ENCODE measurements around the gene IL34.

DNA sequence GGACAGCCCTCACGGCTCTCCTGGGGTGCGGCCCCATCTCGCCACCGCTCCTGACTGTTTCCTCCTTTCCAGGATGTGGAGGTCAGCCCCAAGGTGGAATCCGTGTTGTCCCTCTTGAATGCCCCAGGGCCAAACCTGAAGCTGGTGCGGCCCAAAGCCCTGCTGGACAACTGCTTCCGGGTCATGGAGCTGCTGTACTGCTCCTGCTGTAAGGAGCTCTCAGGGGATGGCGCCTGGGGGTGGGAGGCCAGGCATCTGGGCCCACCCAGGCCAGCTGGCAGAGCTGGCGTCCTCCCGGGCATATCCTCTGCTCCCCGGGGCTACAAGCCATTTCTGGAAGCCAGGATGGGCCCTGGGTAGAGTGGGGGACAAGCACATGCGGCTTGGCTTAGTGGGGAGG is 13.2 kb downstream of the IL34 start:
- TF ChIP-seq ELF1 (IDR thresholded peaks at IDR 0.05) (no peak), RCOR1 (IDR thresholded peaks at IDR 0.05; ENCODE audit: low read length) (no peak), RXRA (IDR thresholded peaks at IDR 0.05; ENCODE audit: borderline replicate concordance, low read depth) (no peak)

All from SK-N-SH (cell line).